Keratinocyte (primary cell): ENCODE measurements around the gene WNT7B.

ENCODE experiments used
- CTCF ChIP-seq, 3 experiments: IDR thresholded peaks in 1 of 3; conservative IDR thresholded peaks in 1 of 3; optimal IDR thresholded peaks in 1 of 3; 2 replicates in 2 of 3; 3 replicates in 1 of 3; pipeline versions ENCODE3 to v1.5.1; 2011; ENCODE audit warnings: low read length in 3 of 3, mild to moderate bottlenecking in 3 of 3, moderate library complexity in 2 of 3, control low read depth in 1 of 3, inconsistent platforms in 1 of 3; ENCODE audit not compliant: insufficient read depth in 2 of 3; ENCODE audit errors: extremely low read depth in 1 of 3
- EZH2 ChIP-seq: IDR thresholded peaks from one replicate; pipeline ENCODE4 v1.6.1; 2012; ENCODE audit warnings: inconsistent platforms, mild to moderate bottlenecking, low read length, moderate library complexity

GRCh38 chr22:45959719-45960476, 17.1 kb downstream of the WNT7B start:
- TF ChIP-seq EZH2 (no peak), CTCF (optimal IDR thresholded peaks at IDR 0.05 in 1 of 3, IDR thresholded peaks at IDR 0.05 in 1 of 3, conservative IDR thresholded peaks at IDR 0.05 in 1 of 3; ENCODE audit: extremely low read depth in 1 of 3, insufficient read depth in 2 of 3, low read length in 3 of 3) (no peak)
